SHP77 (cell line): ENCODE data around the gene ZFYVE28.

Experiments used
- DNase-seq, 2 experiments: peaks; one replicate each; lab custom pipeline; 2025; lab: John Stamatoyannopoulos, UW

ZFYVE28 gene

DNA sequence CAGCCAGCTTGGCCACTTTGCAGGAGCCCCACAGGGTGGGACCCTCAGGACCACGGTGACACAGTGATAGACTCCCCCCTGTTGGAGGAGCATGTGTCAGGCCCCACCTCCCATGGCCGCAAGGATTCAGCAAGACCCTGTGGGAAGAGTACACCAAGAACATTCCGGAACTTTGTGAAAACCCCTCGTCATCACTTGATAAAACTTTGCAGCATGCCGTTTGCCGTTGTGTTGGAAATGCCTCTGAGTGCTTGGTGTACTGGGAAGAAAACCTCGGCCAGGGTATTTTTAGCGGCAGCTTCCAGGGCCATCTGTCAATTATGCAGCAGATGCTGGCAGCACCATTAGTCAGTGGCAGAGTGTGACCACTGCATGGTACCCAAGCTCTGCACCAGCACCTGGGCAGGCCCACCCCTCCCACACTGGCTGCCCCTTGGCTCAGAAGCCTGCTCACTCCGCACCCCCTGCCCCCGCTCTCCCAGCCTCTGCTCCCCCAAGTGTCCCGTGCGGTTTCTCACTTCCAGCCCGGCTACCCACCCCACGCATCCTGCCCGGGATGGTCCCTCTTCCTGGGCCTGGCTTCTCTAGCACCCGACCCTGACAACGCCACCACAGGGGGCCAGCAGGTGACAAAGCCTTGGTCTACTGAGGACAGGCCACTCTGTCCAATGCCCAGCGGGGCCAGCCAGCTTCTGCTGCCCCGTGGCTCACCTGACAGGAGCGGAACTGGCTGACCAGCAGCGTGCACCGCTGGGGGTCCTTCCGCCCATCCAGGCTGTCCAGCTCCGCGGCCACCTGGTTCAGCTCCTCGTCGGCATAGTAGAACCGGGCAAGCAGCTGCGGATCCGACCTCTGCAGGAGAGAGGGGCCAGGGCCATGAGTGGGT, 65.0 kb downstream of the ZFYVE28 start:
- DNase-seq, result no peak

DNA sequence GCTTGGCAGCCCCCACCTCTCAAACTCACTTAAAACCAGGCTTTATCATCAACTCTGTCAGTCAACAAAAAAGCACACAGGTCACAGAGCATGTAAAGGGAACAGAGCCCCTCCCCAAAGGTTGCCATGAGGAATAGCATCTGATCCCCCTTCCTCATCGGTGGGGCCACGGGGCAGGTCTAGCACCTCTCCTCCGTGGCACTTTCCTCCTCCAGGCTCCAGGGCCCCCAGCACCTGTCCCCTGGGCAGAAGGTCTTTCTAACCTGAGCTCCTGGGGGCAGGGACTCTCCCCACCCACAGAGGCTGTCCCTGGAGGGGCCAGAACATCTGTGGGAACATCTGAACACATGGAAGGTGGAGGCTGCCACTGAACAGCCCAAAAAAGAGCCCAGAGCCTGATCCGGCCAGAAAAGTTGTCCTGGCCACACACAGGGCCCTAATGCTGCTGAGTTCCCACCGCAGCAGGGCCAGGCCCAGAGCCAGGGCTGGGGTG, 65.7 kb downstream of the ZFYVE28 start:
- no peak for DNase-seq

DNA sequence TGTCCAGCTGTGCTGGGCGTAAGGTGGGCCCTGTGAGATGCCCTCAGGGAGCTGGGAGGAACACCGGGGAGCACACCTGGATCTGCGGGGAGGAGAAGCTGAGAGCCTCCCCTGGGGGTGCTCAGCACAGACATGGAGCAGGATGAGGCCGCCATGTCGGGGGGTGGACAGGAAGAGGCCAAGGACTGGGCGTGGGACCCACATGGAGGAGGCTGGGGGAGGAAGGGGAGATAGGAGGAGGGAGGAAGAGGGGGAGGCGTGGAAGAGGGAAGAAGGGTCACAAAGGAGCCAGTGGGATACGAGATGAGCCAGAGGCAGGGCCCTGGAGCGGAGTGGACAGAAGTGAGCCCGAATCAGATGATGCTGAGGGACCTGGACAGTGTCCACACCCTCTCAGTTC, 66.3 kb downstream of the ZFYVE28 start:
- no peak for DNase-seq

DNA sequence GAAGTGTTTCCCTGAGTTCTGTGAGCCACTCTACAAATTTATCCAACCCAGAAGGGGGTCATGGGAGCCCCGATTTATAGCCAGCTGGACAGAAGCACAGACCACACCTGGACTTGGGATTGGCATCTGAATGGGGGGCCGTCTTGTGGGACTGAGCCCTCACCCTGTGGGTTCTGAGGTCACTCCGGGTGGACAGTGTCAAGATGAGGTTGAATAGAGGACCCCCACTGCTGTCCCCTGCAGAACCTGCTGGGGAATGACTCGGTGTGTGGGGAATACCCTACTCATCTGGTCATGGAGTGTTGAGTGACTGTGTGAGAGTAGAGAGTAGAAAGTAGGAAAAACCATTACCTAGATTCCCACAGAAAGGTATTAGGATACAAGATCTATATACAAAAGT, 67.5 kb downstream of the ZFYVE28 start:
- no peak for DNase-seq

DNA sequence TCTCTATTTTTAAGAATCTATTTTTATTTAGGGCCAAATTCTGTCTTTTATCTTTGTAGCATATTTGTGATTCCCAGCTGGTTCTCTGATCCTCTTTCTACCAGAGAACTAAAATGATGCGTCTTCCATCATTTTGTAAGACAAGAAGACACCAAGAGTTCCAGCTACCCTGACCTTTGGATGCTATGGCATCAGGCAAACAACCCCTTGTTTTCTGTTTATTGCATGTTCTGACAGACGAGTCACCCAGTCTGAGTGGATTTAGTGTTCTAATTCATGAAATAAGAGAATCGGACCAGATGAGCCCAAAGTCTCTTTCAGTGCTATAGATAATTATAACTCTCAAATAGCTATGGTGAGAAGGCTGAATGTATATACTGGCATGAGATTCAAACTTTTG, 69.7 kb downstream of the ZFYVE28 start:
- DNase-seq, result no peak

DNA sequence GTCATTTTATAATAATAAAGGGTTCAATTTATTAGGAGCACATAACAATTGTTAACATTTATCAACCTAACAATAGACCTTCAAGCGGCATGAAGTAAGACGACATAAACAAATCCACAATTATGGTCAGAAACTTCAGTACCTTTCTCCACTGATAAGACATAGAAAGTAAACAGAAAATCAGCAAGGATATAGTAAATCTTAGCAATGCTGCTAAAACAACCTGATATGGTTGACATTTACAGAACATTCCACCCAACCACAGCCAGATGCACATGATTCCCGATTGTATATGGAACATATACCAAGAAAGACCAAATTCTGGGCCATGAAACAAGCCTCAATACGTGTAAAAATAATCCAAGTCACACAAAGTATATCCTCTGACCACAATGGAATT, 71.3 kb downstream of the ZFYVE28 start:
- DNase-seq, result no peak

DNA sequence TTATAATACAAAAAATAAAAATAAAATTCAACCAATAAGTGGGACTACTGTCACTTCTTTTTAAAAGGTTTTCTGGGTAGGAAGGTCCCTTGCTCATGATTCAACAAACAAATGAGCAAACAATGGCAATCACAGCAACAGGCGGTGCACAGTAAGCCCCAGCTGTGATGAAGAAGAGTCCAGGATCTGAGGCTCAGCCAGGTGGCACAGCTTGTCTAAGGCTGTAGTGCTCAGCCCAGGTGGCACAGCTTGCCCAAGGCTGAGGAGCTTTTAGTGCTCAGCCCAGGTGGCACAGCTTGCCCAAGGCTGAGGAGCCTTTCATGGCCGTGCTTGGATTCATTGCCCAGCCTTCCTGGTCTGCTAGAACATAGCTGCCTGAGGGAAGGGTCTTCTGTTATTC, 75.0 kb downstream of the ZFYVE28 start:
- no peak for DNase-seq

DNA sequence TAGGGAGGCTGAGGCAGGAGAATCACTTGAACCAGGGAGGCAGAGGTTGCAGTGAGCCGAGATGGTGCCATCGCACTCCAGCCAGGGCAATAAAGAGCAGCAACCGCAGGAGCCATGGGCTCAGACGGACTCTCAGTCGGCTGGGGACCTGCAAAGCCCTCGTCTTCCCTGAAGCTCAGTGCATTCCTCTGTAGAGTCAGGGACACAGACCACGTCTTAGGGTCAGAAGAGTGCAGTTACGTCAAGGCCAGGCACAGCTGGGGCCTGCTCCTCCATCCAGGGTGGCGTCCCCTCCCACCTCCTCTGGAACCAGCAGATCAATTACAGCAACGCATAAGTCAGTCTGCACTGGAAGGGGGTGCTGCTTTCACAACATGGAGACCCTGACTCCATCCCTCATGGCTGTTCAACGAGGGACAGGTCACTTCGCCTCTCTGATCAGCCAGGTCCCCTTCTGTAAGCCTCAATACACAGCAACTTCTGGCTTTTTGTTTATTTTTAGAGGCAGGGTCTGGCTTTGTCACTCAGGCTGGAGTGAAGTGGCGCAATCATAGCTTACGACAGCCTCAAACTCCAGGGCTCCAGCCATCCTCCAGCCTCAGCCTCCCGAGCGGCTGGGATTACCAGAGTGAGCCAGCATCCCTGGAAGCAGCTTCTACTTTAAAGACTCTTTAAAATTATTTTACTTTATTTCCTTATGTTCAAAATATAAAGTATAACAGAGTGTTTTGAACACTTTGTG, 76.4 kb downstream of the ZFYVE28 start:
- no peak for DNase-seq

DNA sequence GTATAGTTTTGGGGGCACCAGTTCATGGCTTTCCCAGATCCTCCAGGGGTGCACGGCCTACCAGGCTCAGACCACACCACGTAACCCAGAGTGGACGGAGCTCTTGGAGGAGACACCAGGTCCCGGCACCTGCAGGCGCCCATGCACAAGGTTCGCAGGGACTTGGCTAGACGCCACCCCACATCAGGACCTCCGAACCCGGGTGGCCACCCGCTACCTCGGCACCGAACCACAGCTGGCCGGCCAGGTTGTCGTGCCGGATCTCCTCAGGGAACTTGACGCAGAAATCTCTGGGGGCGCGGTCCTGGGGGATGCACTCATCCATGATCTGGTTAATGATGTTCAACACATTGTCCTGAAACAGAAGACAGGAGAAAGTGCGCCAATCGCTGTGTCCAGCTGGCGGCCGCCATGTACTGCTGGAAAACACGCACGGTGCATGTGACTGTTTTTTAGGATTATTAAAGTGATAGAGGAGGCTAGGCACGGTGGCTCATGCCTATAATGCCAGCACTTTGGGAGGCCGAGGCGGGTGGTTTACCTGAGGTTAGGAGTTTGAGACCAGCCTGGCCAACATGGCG, 77.1 kb downstream of the ZFYVE28 start:
- no peak for DNase-seq

DNA sequence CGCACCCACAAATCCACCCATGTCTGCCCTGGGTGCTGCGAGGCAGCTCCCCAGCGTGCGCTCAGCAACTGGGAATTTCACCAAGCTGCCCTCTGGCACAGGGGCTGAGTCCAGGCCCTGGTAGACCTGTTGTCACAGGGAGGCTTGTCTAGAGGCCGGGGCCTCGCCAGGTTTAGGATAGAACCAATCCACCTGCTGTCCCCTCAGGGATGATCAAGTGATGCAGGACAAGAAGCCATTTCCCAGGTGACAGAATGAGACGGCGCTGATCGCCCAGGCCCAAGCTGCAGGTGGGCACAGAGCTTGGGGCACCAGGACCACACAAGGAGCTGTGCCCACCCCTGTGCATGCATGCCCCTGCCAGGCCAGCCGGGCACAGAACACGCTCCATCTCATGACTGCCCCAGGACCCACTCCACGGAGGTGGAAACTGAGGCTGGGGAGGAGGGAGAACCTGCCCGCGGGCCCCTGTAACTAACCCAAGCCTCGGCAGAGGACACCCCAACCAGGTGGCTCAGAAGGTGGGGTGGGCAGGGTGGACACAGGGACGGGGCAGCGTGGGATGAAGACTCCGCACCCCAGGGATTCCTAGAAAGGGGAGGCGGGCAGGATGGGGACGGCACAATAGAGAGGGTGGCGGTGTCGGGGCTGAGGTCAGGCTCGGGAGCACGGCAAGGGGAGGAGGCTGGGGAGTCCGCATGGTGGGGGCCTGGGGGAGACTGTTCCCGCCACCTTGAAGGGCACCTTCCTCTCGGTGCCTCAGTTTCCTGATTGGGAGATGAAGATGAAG, 78.0 kb downstream of the ZFYVE28 start:
- no peak for DNase-seq

DNA sequence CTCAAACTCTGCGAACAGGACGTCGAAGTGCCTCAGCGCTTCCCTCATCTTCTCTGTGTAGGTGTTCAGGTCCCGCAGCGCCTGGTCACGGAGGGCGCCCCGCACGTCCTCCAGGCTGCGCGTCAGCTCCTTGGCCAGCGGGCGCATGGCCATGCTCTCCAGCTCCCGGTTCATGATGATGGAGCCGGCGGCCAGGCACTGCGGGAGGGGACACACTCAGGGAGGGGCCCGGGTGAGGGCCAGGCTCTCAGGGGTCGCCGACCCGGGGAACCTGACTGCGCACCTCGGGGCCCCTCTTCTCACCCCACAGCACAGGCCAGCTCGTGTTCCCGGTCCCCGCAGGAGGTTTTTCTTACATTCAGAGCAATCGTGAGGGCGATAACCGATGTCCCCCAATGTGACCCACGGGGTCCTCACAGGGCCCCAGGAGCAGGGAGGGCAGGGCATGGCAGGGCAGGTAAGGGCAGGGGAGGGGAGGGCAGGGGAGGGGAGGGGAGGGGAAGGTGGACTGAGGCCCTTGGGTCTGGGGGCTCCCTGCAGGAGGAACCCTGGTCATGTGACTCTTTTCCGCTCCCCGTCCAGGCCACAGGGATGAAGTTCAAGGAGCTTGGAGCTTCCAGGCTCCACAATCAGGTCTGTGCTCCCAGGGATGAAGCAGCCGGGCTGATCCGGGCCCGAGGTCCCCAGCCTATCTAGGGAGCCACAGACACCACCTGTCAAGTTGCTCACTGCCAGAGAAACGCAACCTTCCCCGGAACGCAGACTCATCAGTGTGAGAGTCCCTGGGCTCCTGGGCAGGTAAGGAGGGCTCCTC, 78.8 kb downstream of the ZFYVE28 start:
- DNase-seq, result no peak

DNA sequence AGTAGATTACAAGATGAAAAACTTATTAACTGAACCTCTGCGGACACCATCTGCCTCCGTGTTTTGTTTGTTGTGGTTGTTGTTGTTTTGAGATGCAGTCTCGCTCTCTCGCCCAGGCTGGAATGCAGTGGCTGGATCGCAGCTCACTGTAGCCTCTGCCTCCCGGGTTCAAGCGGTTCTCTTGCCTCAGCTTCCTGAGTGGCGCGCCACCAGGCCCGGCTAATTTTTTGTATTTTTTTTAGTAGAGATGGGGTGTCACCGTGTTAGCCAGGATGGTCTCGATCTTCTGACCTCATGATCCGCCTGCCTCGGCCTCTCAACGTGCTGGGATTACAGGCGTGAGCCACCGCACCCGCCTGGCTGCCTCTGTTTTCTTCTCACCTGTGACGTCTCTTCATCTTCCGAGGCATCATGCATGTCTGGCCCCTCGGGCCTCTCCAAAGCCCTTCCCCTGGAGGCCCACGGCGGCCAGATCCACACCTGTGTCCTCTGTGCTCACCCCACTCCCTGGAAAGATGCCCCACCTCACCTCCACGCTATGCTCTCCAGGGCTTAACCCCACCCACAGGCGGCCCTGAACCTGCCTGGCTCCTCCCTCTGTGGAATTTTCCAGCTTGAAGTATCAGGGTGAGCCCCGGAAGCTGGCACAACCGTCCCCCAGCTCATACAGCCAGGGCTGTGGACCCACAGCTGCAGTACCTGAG, 79.5 kb downstream of the ZFYVE28 start:
- DNase-seq, result no peak

DNA sequence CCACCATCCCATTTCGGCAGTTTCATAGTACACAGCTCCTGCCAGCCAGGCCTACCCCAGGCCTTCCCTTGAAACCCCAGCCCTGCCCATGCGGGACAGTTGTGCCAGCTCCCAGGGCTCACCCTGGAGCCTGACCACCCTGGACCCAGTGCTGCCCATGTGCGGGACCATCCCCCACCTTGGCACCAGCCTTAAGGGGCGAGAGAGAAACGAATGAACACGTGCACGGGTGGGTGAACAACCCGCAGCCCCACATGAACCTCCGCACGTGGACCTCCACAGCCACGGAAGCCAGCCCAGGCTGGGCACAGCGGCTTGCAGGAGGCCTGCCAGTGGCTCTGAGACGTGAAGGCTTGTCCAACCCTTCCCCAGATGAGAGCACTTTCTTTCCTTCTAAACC, 80.5 kb downstream of the ZFYVE28 start:
- no peak for DNase-seq

DNA sequence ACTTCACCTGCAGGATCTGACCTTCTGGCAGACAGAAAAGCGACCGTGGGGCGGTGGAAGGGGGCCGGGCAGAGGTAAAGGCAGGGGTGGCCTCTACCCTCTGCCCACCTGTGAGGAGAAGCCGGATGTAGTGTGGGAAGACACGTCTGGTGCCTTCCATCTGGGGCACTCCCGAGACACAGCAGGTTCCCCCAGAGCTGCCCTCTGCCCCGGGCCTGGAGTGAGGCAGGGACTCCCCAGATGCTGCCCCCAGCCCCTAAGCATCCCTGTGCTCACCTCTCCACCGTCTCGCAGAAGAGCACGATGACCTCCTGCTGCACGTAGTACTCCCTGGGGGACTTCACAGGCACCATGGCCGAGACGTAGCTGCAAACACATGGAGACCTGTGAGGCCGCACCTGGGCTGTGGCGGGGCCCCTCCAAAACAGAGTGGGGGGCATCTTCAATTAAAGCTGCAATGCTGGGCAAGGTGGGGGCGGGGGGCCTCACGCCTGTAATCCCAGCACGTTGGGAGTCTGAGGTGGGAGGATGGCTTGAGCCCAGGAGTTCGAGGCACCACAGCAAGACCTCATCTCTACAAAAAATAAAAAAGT, 81.2 kb downstream of the ZFYVE28 start:
- no peak for DNase-seq

DNA sequence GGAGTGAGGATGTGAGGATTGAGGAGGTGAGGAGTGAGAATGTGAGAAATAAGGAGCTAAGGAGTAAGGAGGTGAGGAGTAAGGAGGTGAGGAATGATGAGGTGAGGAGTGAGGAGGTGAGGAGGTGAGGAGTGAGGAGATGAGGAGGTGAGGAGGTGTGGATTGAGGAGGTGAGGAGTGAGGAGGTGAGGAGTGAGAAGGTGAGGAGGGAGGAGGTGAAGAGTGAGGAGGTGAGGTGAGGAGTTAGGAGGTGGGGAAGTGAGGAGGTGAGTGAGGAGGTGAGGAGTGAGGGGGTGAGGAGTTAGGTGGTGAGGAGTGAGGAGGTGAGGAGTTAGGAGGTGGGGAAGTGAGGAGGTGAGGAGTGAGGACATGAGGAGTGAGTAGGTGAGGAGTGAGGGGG, 81.8 kb downstream of the ZFYVE28 start:
- no peak for DNase-seq

DNA sequence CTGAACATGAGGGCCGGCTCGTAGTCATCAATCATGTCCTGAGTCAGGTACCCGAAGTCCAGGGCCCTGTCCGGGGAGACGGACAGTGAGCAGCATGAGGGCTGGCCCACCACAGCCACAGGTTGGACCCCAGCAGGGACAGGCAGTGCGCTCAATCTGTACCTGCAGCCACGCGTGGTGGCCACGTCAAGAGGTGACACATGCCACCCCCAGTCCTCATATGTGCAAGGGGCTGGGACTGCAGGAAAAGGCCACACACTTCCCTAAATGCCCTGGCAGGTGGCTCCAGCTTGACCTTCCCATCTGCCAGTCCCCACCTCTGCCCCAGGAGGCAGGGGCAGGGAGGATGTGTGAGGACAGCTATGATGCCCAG, 82.7 kb downstream of the ZFYVE28 start:
- DNase-seq, result no peak

DNA sequence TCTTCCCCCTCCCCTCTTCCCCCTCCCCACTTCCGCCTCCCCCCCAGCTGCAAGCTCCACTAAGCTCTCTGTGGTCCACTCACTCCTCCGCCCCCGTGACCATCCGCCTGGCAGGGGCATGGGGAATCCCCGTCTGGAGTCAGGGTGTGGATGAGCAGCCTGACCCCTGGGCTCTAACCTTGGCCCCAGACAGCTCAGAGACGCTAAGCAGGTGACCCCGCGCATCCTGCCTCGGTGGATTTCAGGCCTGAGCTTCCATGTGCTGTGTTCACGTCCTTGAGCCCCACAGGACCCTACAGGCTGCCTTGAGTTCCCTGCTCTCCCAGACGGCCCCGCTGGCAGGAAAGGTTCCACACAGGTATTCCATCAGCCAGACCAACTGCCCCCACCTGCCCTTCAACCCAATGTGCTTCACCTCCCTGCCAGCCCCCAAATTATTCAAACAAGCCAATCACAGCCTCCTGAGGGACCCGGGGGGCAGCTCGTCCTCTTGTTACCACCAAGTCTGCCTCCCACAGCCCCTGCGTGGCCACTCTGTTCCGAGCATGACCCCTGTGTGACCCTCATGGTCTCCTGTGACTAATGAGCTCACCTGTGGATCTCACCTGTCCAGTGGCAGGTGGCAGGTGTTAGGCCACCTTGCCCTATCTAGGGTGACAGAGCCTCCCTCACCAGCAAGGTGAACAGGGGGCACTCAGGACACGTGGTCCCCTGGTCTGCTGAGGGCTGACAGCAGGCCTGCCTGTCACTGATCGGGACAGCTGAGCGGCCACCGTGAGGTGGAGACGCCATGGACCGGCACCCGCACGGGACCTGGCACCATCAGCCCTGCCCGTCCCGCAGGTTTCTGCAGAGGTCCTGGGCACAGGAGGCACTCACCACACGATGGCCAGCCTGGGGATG, 83.4 kb downstream of the ZFYVE28 start:
- no peak for DNase-seq

DNA sequence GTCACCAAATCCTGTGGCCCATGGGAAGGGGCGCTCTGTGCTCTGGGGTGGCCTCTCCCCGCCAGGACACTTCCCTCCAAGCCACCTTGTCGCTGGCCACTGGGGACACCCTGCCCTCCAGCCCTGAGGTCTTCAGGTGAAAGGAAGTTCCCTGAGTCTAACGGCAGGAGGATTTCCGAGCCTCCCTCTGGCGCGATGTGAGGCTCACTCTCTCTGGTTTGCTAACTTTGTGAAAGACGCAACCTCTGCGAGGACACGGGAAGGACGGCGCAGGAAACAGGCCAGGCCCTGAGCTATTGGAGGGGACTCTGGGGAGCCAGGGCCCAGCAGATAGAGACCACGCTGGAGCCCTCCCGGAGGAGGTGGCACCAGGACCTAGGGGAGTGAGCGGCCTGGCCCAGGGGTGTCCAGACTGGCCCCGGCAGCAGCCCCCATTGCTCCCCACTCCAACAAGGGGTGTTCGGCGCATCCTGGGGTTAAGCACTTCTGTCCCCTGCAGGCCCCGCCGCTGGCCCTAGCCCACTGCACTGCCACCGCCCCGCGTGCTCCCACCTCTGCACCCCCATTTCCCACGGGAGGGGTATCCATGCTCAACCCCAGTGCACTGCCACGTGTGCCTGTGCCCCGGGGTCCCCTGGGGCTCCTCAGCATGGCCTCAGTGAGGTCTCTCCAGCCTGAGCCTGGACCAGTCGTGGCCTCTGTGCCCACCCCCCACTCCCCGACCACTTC, 84.4 kb downstream of the ZFYVE28 start:
- no peak for DNase-seq
